WTC11 (cell line): ENCODE results near the gene FAM177A1.

Experiments used
- CREM ChIP-seq: sonication (generic); formaldehyde crosslinking; IDR thresholded peaks from 2 replicates; pipeline ENCODE4 v1.8.1; 2022; ENCODE audit warnings: mild to moderate bottlenecking, missing genetic modification reagents, moderate library complexity
- MLX ChIP-seq: sonication (generic); formaldehyde crosslinking; IDR thresholded peaks from 2 replicates; pipeline ENCODE4 v1.8.1; 2023; ENCODE audit warnings: mild to moderate bottlenecking, missing genetic modification reagents, moderate library complexity

GRCh38 chr14:35113308-35113950, 67.4 kb downstream of the FAM177A1 start:
- TF ChIP-seq CREM = no peak
- TF ChIP-seq MLX (CRISPR knock-in tag) = no peak
